Mammary epithelial cell (primary cell): ENCODE results near the gene MACIR.

Experiments
- EZH2 ChIP-seq: IDR thresholded peaks from 2 replicates; pipeline ENCODE4 v1.6.1; 2012; ENCODE audit warnings: low read length, inconsistent platforms, borderline replicate concordance
- TF ChIP-seq, protein P1 (sequence below), 2 donors: IDR thresholded peaks in 1 of 2; conservative IDR thresholded peaks in 1 of 2; 2 replicates each; pipeline ENCODE4 v1.5.1; 2011 to 2012; ENCODE audit warnings: inconsistent platforms in 2 of 2, low read length in 2 of 2, mild to moderate bottlenecking in 2 of 2, control low read depth in 1 of 2, low read depth in 1 of 2; ENCODE audit not compliant: insufficient read depth in 1 of 2; ENCODE audit errors: extremely low read depth in 1 of 2

DNA sequence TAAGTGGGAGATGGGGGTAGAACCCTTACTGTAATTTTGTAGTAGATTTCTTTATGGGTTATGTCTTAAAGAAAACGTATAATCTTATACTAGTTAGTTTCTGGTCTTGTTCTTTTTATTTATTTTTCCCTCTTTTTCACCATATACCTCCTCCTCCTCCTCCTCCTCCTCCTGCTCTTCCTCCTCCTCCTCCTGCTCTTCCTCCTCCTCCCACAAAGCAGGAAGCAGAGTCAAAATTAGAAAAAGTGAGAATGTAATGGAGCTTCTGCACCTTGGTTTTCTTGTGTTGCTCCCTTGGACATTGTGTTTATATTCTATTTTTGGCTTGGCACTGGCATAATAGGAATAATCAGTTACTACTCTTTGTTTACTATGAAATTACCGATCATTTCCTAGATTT, 4.5 kb downstream of the MACIR start:
- TF ChIP-seq, protein P1, sequence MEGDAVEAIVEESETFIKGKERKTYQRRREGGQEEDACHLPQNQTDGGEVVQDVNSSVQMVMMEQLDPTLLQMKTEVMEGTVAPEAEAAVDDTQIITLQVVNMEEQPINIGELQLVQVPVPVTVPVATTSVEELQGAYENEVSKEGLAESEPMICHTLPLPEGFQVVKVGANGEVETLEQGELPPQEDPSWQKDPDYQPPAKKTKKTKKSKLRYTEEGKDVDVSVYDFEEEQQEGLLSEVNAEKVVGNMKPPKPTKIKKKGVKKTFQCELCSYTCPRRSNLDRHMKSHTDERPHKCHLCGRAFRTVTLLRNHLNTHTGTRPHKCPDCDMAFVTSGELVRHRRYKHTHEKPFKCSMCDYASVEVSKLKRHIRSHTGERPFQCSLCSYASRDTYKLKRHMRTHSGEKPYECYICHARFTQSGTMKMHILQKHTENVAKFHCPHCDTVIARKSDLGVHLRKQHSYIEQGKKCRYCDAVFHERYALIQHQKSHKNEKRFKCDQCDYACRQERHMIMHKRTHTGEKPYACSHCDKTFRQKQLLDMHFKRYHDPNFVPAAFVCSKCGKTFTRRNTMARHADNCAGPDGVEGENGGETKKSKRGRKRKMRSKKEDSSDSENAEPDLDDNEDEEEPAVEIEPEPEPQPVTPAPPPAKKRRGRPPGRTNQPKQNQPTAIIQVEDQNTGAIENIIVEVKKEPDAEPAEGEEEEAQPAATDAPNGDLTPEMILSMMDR (conservative IDR thresholded peaks at IDR 0.05 in 1 of 2, IDR thresholded peaks at IDR 0.05 in 1 of 2; ENCODE audit: extremely low read depth in 1 of 2, insufficient read depth in 1 of 2, low read depth in 1 of 2, low read length in 2 of 2) = no peak
- TF ChIP-seq EZH2 = no peak
